IMR-90 (cell line): Measurements from ENCODE around the gene KRT80. TPM values are rescaled to one million over a fixed set of nuclear protein-coding genes. Genes with fewer than 3 reads are reported as not detected.

Source experiments
- ATAC-seq: fragments of 200-7000 bp; cut with Tn5 transposase; 2 replicates; pipeline ENCODE4 v1.9.1; 2020; ENCODE audit warnings: low read depth, mild to moderate bottlenecking, moderate library complexity
- BruUV-seq: library from RNA; stranded (reverse); fragments of 400-500 nt; replicated peaks from 2 replicates; lab custom pipeline; 2021; lab: Mats Ljungman, UMichigan
- CTCF ChIA-PET: fragments of 300-600 bp; formaldehyde crosslinking; extraction: SDS; loops from one replicate; lab custom pipeline; 2021; ENCODE audit warnings: antibody characterized with exemption; lab: Yijun Ruan, JAX
- POLR2A ChIA-PET: fragments of 300-600 bp; sonication (Branson Sonifier 250); formaldehyde crosslinking; loops from one replicate; lab custom pipeline; 2022; ENCODE audit warnings: antibody characterized with exemption; ENCODE audit not compliant: unreplicated experiment; lab: Charles Lee
- DNase-seq: peaks from one replicate; pipeline ENCODE4 v3.0.0; 2013
- H2AFZ ChIP-seq: replicated peaks from 2 replicates; pipeline ENCODE3; 2013; ENCODE audit warnings: low read length, mild to moderate bottlenecking; ENCODE audit not compliant: poor library complexity
- H2AK5ac ChIP-seq: 2 replicates; pipeline ENCODE4 v1.6.1; 2013; ENCODE audit warnings: low read depth, low read length, inconsistent platforms
- H2AK9ac ChIP-seq: replicated peaks from 2 replicates; pipeline ENCODE3; 2013; ENCODE audit warnings: mild to moderate bottlenecking, low read depth, low read length, moderate library complexity; ENCODE audit not compliant: poor library complexity
- H2BK120ac ChIP-seq: 2 replicates; pipeline ENCODE4 v1.6.1; 2013; ENCODE audit warnings: low read depth, low read length, inconsistent platforms
- H2BK15ac ChIP-seq: 3 replicates; pipeline ENCODE4 v1.6.1; 2013; ENCODE audit warnings: low read depth, low read length, inconsistent platforms
- H2BK20ac ChIP-seq: 2 replicates; pipeline ENCODE4 v1.6.1; 2013; ENCODE audit warnings: low read depth, mild to moderate bottlenecking, inconsistent platforms, low read length, moderate library complexity
- H2BK5ac ChIP-seq: 2 replicates; pipeline ENCODE4 v1.6.1; 2013; ENCODE audit warnings: mild to moderate bottlenecking, low read depth, low read length, inconsistent platforms; ENCODE audit not compliant: poor library complexity, severe bottlenecking
- H3K14ac ChIP-seq: replicated peaks from 2 replicates; pipeline ENCODE4 v1.6.1; 2013; ENCODE audit warnings: low read depth, low read length, inconsistent platforms
- H3K18ac ChIP-seq: 2 replicates; pipeline ENCODE4 v1.6.1; 2013; ENCODE audit warnings: low read depth, low read length, control low read depth
- H3K23ac ChIP-seq: 2 replicates; pipeline ENCODE4 v1.6.1; 2013; ENCODE audit warnings: low read depth, low read length, inconsistent platforms
- H3K27ac ChIP-seq: 2 replicates; pipeline ENCODE4 v1.5.1; 2013; ENCODE audit warnings: mild to moderate bottlenecking, control low read depth, low read length; ENCODE audit not compliant: insufficient read depth
- H3K27me3 ChIP-seq: 2 replicates; pipeline ENCODE4 v1.6.1; 2013; ENCODE audit warnings: low read length; ENCODE audit not compliant: control insufficient read depth, insufficient read depth
- H3K36me3 ChIP-seq: 2 replicates; pipeline ENCODE4 v1.6.1; 2013; ENCODE audit warnings: low read length, mixed read lengths; ENCODE audit not compliant: control insufficient read depth, insufficient read depth
- H3K4ac ChIP-seq: 2 replicates; pipeline ENCODE4 v1.6.1; 2013; ENCODE audit warnings: low read depth, low read length, inconsistent platforms
- H3K4me1 ChIP-seq: 2 replicates; pipeline ENCODE4 v1.6.1; 2013; ENCODE audit warnings: low read length, mixed read lengths; ENCODE audit not compliant: control insufficient read depth, insufficient read depth
- H3K4me2 ChIP-seq: 2 replicates; pipeline ENCODE4 v1.6.1; 2013; ENCODE audit warnings: low read depth, mild to moderate bottlenecking, control low read depth, low read length, moderate library complexity
- H3K4me3 ChIP-seq: 2 replicates; pipeline ENCODE4 v1.5.1; 2013; ENCODE audit warnings: low read depth, mild to moderate bottlenecking, control low read depth, low read length, moderate library complexity; ENCODE audit not compliant: insufficient read depth
- H3K56ac ChIP-seq: 2 replicates; pipeline ENCODE4 v1.6.1; 2013; ENCODE audit warnings: low read length, inconsistent platforms; ENCODE audit not compliant: insufficient read depth; ENCODE audit errors: extremely low read depth
- H3K79me1 ChIP-seq, 2 experiments: 2 replicates each; pipeline ENCODE4 v1.6.1; 2013; ENCODE audit warnings: low read length in 2 of 2, inconsistent platforms in 1 of 2, low read depth in 1 of 2
- H3K9ac ChIP-seq: 2 replicates; pipeline ENCODE4 v1.6.1; 2013; ENCODE audit warnings: low read depth, low read length, control low read depth
- H3K9me1 ChIP-seq: 2 replicates; pipeline ENCODE4 v1.6.1; 2013; ENCODE audit warnings: low read length, inconsistent platforms; ENCODE audit not compliant: insufficient read depth
- H3K9me3 ChIP-seq: 2 replicates; pipeline ENCODE4 v1.6.1; 2013; ENCODE audit warnings: low read length; ENCODE audit not compliant: control insufficient read depth, insufficient read depth
- H4K20me1 ChIP-seq: 2 replicates; pipeline ENCODE4 v1.6.1; 2013; ENCODE audit warnings: low read length, inconsistent platforms; ENCODE audit not compliant: insufficient read depth
- H4K5ac ChIP-seq: 2 replicates; pipeline ENCODE4 v1.6.1; 2013; ENCODE audit warnings: mild to moderate bottlenecking, low read depth, low read length, control low read depth
- H4K8ac ChIP-seq, 2 experiments: 2 replicates each; pipeline ENCODE4 v1.6.1; 2013; ENCODE audit warnings: low read depth in 2 of 2, low read length in 2 of 2, control low read depth in 1 of 2, inconsistent platforms in 1 of 2
- H4K91ac ChIP-seq: 2 replicates; pipeline ENCODE4 v1.6.1; 2013; ENCODE audit warnings: low read depth, low read length, inconsistent platforms; ENCODE audit not compliant: insufficient read depth
- BHLHE40 ChIP-seq: fragments of 150-350 bp; IDR thresholded peaks from 2 replicates; pipeline ENCODE4 v1.6.1; 2016; ENCODE audit warnings: mild to moderate bottlenecking, low read depth, low read length
- CEBPB ChIP-seq: IDR thresholded peaks from 2 replicates; pipeline ENCODE4 v1.6.1; 2012; ENCODE audit warnings: low read depth, low read length, improper control_type of control experiment
- CHD1 ChIP-seq: IDR thresholded peaks from 2 replicates; pipeline ENCODE4 v1.6.1; 2012; ENCODE audit warnings: low read depth, low read length, improper control_type of control experiment
- FOS ChIP-seq: fragments of 150-350 bp; IDR thresholded peaks from 2 replicates; pipeline ENCODE4 v1.6.1; 2016; ENCODE audit warnings: low read depth, low read length
- MAZ ChIP-seq: IDR thresholded peaks from 2 replicates; pipeline ENCODE4 v1.6.1; 2012; ENCODE audit warnings: low read depth, mild to moderate bottlenecking, low read length, improper control_type of control experiment, moderate library complexity, borderline replicate concordance
- MXI1 ChIP-seq: IDR thresholded peaks from 2 replicates; pipeline ENCODE4 v1.6.1; 2012; ENCODE audit warnings: low read depth, mild to moderate bottlenecking, low read length, moderate library complexity, borderline replicate concordance
- POLR2A ChIP-seq: IDR thresholded peaks from 2 replicates; pipeline ENCODE4 v1.6.1; 2012; ENCODE audit warnings: mild to moderate bottlenecking, low read depth, low read length
- RAD21 ChIP-seq: IDR thresholded peaks from 2 replicates; pipeline ENCODE4 v1.6.1; 2012; ENCODE audit warnings: low read length, improper control_type of control experiment
- SMC3 ChIP-seq: fragments of 150-350 bp; IDR thresholded peaks from 2 replicates; pipeline ENCODE4 v1.6.1; 2016; ENCODE audit warnings: low read depth, mild to moderate bottlenecking, antibody characterized with exemption, low read length, moderate library complexity
- WGBS, 2 experiments: methylation state at CpG; one replicate each; pipeline versions ENCODE4 v1.1.5 to v1.1.7; 2013; ENCODE audit warnings: missing lambda C conversion rate in 2 of 2; ENCODE audit not compliant: insufficient read length in 1 of 2; ENCODE audit errors: extremely low coverage in 2 of 2; 5-methylcytosine and 5-hydroxymethylcytosine counted together
- dilution Hi-C: fragments of 300-500 bp; cut with HindIII; formaldehyde crosslinking; loops from one replicate; pipeline ENCODE4 v1.14.3; 2018; ENCODE audit warnings: low sequenced_read_pairs; ENCODE audit not compliant: unreplicated experiment
- in situ Hi-C: fragments of 300-500 bp; cut with MboI; formaldehyde crosslinking; loops from 3 replicates; pipeline ENCODE4 v1.14.3; 2019; ENCODE audit warnings: low sequenced_read_pairs, inconsistent platforms, mixed read lengths
- intact Hi-C: fragments of 100-400 bp; cut with micrococcal nuclease; formaldehyde crosslinking; loops from 2 replicates; pipeline ENCODE4 v1.10.0; 2022
- polyA plus RNA-seq, 3 experiments: library from polyadenylated mRNA; depleted of rRNA; stranded (reverse); fragments of >200 nt; gene quantifications; 2 replicates each; pipeline ENCODE4 v1.2.3, GENCODE V29; 2012; ENCODE audit warnings: low replicate concordance in 1 of 3
- total RNA-seq: library from RNA; depleted of rRNA; stranded (reverse); fragments of >200 nt; gene quantifications from 2 replicates; pipeline ENCODE4 v1.2.3, GENCODE V29; 2012
- TF ChIP-seq, protein P1 (sequence below): fragments of 150-350 bp; IDR thresholded peaks from 2 replicates; pipeline ENCODE4 v1.6.1; 2017; ENCODE audit warnings: mild to moderate bottlenecking, antibody characterized with exemption, low read length, low read depth
- TF ChIP-seq, protein P2 (sequence below): fragments of 150-350 bp; IDR thresholded peaks from 2 replicates; pipeline ENCODE4 v1.6.1; 2016; ENCODE audit warnings: low read depth, mild to moderate bottlenecking, low read length, moderate library complexity, borderline replicate concordance

Gene KRT80
- total and polyA plus RNA-seq, 2 of the 4 experiments (the other 2 are of a cell fraction) = 0.54 to 3.4 TPM

DNA sequence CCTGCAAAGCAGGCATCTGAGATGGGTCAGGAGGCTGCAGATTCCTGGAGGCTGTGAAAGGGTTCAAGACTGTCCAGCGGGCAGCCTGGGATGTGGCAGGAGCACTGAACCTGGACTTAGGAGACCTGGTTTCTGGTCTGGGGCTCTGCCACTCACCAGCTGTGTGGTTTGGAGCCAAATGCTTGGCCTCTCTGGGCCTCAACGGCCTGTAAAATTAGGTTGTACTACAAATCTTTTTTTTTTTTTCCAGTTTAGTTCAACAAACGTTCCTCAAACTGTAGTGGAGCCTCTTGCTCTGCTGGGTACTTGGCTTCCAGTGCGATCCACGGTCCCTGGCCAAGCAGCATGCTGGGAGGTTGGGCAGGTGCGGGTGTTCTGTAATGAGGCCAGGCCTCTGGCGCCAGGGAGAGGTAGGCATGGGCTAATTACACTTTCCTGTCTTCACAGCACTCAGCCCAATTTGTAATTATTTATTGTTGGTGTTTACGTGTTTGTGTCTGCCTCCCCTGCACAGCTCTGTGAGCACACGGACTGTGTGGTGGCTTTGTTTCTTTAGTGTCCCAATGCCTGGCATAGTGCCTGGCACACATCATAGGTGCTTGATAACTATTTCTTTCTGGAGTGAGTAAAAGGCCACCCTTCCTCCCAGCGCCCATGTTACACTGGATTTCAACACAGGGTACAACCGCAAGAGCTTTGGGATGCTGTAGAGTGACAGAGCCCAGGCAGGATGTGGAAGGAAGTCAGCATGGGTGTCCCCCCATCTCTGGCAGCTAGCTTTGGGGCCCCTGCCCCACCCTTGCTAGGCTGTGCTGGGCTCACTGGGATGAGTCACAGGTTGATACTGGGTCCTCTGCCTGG, 5.8 kb upstream of the KRT80 start:
- in situ Hi-C loops (no loop called here), intact Hi-C loops (no loop called here), dilution Hi-C loops (no loop called here)
- H2BK15ac ChIP-seq = peak overlapping the region; percentile 46; the same call in 1 of the 3 replicates
- ChIA-PET CTCF (no interaction called here), POLR2A (no interaction called here)
- H3K23ac ChIP-seq = no peak overlapping the region
- ATAC-seq (no peak), DNase-seq (no peak)
- H3K4me3 ChIP-seq = no peak overlapping the region
- H3K4me1 ChIP-seq = peaks cover 33% of the 10 kb centered on the region
- H2BK20ac ChIP-seq = peak overlapping the region; percentile 0; the same call in 1 of the 2 replicates
- H3K56ac ChIP-seq = no peak overlapping the region
- H3K9ac ChIP-seq = no peak overlapping the region
- no peak overlapping the region for H3K4me2 ChIP-seq
- H2AFZ ChIP-seq = peak overlapping the region; percentile 54
- peak overlapping the region; percentile 15 for H2AK9ac ChIP-seq
- H4K20me1 ChIP-seq = no peaks in the 10 kb centered on the region
- no peaks in the 10 kb centered on the region for H3K9me3 ChIP-seq
- H3K36me3 ChIP-seq = no peaks in the 10 kb centered on the region
- no peaks in the 10 kb centered on the region for H3K27me3 ChIP-seq
- no peak overlapping the region for H4K5ac ChIP-seq
- no TSS peak for BruUV-seq
- H4K91ac ChIP-seq = peak overlapping the region; percentile 68
- H3K14ac ChIP-seq = 0 out of 2 replicates have a peak overlapping the region, but pooled peaks have one; percentile 5
- H3K79me1 ChIP-seq = 0 out of 4 replicates have a peak, but pooled peaks cover 0 to 2% of the 10 kb centered on the region in 2 experiments
- no peak overlapping the region for H3K18ac ChIP-seq
- H3K9me1 ChIP-seq = peaks cover 19% of the 10 kb centered on the region
- H2BK5ac ChIP-seq = no peak overlapping the region
- H2BK120ac ChIP-seq = peak overlapping the region; percentile 50
- WGBS, 2 experiments = no CpG with 5 or more reads among the region's 11 CpGs
- H3K27ac ChIP-seq = no peak overlapping the region
- peak overlapping the region; percentile 5; the same call in 1 of the 2 replicates for H2AK5ac ChIP-seq
- H3K4ac ChIP-seq = peak overlapping the region; percentile 48
- peak overlapping the region in 1 of 2 experiments; percentile 27; a peak in 1 of 4 replicates for H4K8ac ChIP-seq
- no peak for TF ChIP-seq MXI1
- no peak for TF ChIP-seq FOS
- TF ChIP-seq, protein P1, sequence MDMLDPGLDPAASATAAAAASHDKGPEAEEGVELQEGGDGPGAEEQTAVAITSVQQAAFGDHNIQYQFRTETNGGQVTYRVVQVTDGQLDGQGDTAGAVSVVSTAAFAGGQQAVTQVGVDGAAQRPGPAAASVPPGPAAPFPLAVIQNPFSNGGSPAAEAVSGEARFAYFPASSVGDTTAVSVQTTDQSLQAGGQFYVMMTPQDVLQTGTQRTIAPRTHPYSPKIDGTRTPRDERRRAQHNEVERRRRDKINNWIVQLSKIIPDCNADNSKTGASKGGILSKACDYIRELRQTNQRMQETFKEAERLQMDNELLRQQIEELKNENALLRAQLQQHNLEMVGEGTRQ = no peak
- TF ChIP-seq BHLHE40 = no peak
- TF ChIP-seq SMC3 = no peak
- no peak for TF ChIP-seq CHD1
- TF ChIP-seq, protein P2, sequence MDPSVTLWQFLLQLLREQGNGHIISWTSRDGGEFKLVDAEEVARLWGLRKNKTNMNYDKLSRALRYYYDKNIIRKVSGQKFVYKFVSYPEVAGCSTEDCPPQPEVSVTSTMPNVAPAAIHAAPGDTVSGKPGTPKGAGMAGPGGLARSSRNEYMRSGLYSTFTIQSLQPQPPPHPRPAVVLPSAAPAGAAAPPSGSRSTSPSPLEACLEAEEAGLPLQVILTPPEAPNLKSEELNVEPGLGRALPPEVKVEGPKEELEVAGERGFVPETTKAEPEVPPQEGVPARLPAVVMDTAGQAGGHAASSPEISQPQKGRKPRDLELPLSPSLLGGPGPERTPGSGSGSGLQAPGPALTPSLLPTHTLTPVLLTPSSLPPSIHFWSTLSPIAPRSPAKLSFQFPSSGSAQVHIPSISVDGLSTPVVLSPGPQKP = no peak
- TF ChIP-seq RAD21 = no peak
- TF ChIP-seq MAZ = no peak
- no peak for TF ChIP-seq CEBPB
- no peak for TF ChIP-seq POLR2A
